HG02678 (cell line): ENCODE results near the gene ANKRD28.
"Not testable (repeated sequence)": the region's sequence is repeated elsewhere in the genome, so short reads cannot be mapped to it uniquely, and the experiment has no call there.

Experiments
- ATAC-seq: cut with Tn5 transposase; IDR thresholded peaks from one replicate; pipeline ENCODE4 v1.9.1; 2021; ENCODE audit warnings: mild to moderate bottlenecking, moderate library complexity; ENCODE audit not compliant: unreplicated experiment

ANKRD28 gene

GRCh38 chr3:15797642-15798303 lies at the start of gene ANKRD28:
Gene ANKRD28, minus strand, starts transcription at chr3:15797979. Its CDS starts 1,458 bp downstream, at chr3:15796521.
- peak; percentile 39 for ATAC-seq

- ATAC-seq: no peak
Observed at GRCh38 chr3:15847239-15847638, 49.5 kb upstream of the ANKRD28 start.

GRCh38 chr3:15846606-15847005 lies 48.8 kb upstream of the ANKRD28 start:
- no peak for ATAC-seq

- peak; percentile 82 for ATAC-seq
Observed at GRCh38 chr3:15845475-15845874, 47.7 kb upstream of the ANKRD28 start.

GRCh38 chr3:15844889-15845288 lies 47.1 kb upstream of the ANKRD28 start:
- no peak for ATAC-seq

GRCh38 chr3:15841091-15841973 lies 43.6 kb upstream of the ANKRD28 start:
- ATAC-seq: not testable (repeated sequence)

GRCh38 chr3:15839568-15839967 lies 41.8 kb upstream of the ANKRD28 start:
- ATAC-seq: no peak

- no peak for ATAC-seq
Observed at GRCh38 chr3:15831927-15832326, 34.1 kb upstream of the ANKRD28 start.

- no peak for ATAC-seq
Observed at GRCh38 chr3:15825016-15825415, 27.2 kb upstream of the ANKRD28 start.

- ATAC-seq: no peak
Observed at GRCh38 chr3:15823092-15823491, 25.3 kb upstream of the ANKRD28 start.

- ATAC-seq: no peak
Observed at GRCh38 chr3:15822281-15822680, 24.5 kb upstream of the ANKRD28 start.

GRCh38 chr3:15820911-15821310 lies 23.1 kb upstream of the ANKRD28 start:
- ATAC-seq: no peak

GRCh38 chr3:15819576-15819975 lies 21.8 kb upstream of the ANKRD28 start:
- ATAC-seq: no peak

- no peak for ATAC-seq
Observed at GRCh38 chr3:15819043-15819442, 21.3 kb upstream of the ANKRD28 start.

GRCh38 chr3:15815696-15816095 lies 17.9 kb upstream of the ANKRD28 start:
- no peak for ATAC-seq

- ATAC-seq: not testable (repeated sequence)
Observed at GRCh38 chr3:15813079-15813478, 15.3 kb upstream of the ANKRD28 start.

GRCh38 chr3:15812183-15812582 lies 14.4 kb upstream of the ANKRD28 start:
- ATAC-seq: no peak

- peak; percentile 35 for ATAC-seq
Observed at GRCh38 chr3:15810702-15811101, 12.9 kb upstream of the ANKRD28 start.

GRCh38 chr3:15809313-15809712 lies 11.5 kb upstream of the ANKRD28 start:
- ATAC-seq: no peak

GRCh38 chr3:15808679-15809310 lies 11.0 kb upstream of the ANKRD28 start:
- ATAC-seq: no peak

- ATAC-seq: peak; percentile 65
Observed at GRCh38 chr3:15805756-15806266, 8.0 kb upstream of the ANKRD28 start.
